ENCODE data around the gene KIRREL3. TPM values are rescaled to one million over a fixed set of nuclear protein-coding genes. Genes with fewer than 3 reads are reported as not detected.

KIRREL3 gene
- total and polyA plus RNA-seq, 9 of the 15 experiments (the other 6 are each of a cell fraction or from before 2014, with no cell fraction given), result 0.04 to 0.10 TPM; not detected in 7

GRCh38 chr11:126596474-126596873 is 404.1 kb downstream of the KIRREL3 start:
- H3K9me3 ChIP-seq (replicated peaks; ENCODE audit: control insufficient read depth, insufficient read depth, low read depth, low read length), result no peaks in the 10 kb centered on the region
- POLR2A ChIA-PET, result no interaction called here
- no peak for DNase-seq (ENCODE audit: extremely low read depth in 1 of 4, low spot score in 3 of 4)

DNA sequence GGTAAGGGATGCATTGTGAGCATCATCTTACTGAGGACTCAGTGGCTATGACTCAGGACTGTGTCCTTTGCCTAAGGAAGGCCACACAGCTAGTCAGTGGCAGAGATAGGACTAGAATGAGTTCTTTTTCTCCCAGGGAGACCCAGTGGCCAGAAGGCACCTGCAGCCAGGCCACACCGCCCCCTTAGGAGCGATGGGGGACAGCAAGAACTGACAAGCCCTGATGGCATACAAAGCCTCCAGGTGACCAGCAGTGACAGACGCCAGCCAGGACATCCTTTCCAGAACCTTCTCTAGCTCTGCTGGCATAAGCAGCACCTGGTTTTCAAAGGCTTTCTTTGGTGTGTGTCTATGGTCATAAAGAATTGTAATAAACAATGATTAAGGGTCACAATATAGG is 405.0 kb downstream of the KIRREL3 start:
- intact Hi-C loops (cut with micrococcal nuclease) (no loop called here), in situ Hi-C loops (cut with MboI) (no loop called here)
- DNase-seq (ENCODE audit: extremely low read depth in 1 of 4, low spot score in 3 of 4) (no peak), ATAC-seq (peak; percentile 62; the same call in 2 of the 3 replicates), FAIRE-seq (no peak)
- 2% methylated on average over 3 of the region's 3 CpGs for WGBS (ENCODE audit: insufficient coverage, low coverage, missing lambda C conversion rate)
- H3K36me3 ChIP-seq (ENCODE audit: control insufficient read depth, insufficient read depth, low read length), result no peaks in the 10 kb centered on the region
- no peak overlapping the region for H3K27ac ChIP-seq (ENCODE audit: extremely low read depth, low read depth, low read length)
- no peaks in the 10 kb centered on the region; the same call in 1 of the 2 replicates for H4K20me1 ChIP-seq (replicated peaks; ENCODE audit: control insufficient read depth, insufficient read depth, low read length)
- no peak overlapping the region for H3K4me2 ChIP-seq (ENCODE audit: insufficient read depth, low read length)
- no peak overlapping the region for H2AFZ ChIP-seq (ENCODE audit: low read depth, low read length)
- no peak overlapping the region for H3K9ac ChIP-seq (ENCODE audit: insufficient read depth in 1 of 2, low read depth in 2 of 2, low read length in 2 of 2)
- H3K9me3 ChIP-seq (replicated peaks; ENCODE audit: control insufficient read depth, insufficient read depth, low read depth, low read length), result no peaks in the 10 kb centered on the region
- no TSS peak for BruUV-seq (replicated peaks)
- TF ChIP-seq CTCF (IDR thresholded peaks at IDR 0.05 in 2 of 3, conservative IDR thresholded peaks at IDR 0.05 in 1 of 3; ENCODE audit: insufficient read depth in 2 of 3, low read depth in 1 of 3, low read length in 3 of 3), result peak; percentile 12 to 20 (median 19); a peak in 2 of 6 replicates
- TF ChIP-seq NCOA4 (IDR thresholded peaks at IDR 0.05; ENCODE audit: partially characterized antibody), result no peak
- TF ChIP-seq ZNF239 (CRISPR knock-in tag; IDR thresholded peaks at IDR 0.05), result no peak
- no peaks in the 10 kb centered on the region for H3K4me1 ChIP-seq (replicated peaks in 1 of 2; ENCODE audit: control insufficient read depth in 2 of 2, insufficient read depth in 2 of 2, low read length in 2 of 2)
- H3K4me3 ChIP-seq, result no peak overlapping the region
- peaks cover 2 to 25% of the 10 kb centered on the region in 2 experiments; a peak in 4 of 5 replicates for H3K27me3 ChIP-seq (ENCODE audit: control insufficient read depth in 2 of 2, insufficient read depth in 2 of 2, low read length in 2 of 2)
- POLR2A ChIA-PET, result no interaction called here
- CTCF ChIA-PET (ENCODE audit: low intra/inter-chr PET ratio), result no interaction called here
- H3K9me1 ChIP-seq (ENCODE audit: control insufficient read depth, insufficient read depth, low read length), result no peaks in the 10 kb centered on the region
- H3K79me2 ChIP-seq (ENCODE audit: control insufficient read depth, insufficient read depth, low read length), result no peaks in the 10 kb centered on the region

More at GRCh38 chr11:126596474-126596873, 404.1 kb downstream of the KIRREL3 start:
- Histone ChIP-seq H3K9ac (ENCODE audit: insufficient read depth in 1 of 2, low read depth in 2 of 2, low read length in 2 of 2) (no peak overlapping the region), H3K4me3 (no peak overlapping the region), H3K4me1 (replicated peaks in 1 of 2; ENCODE audit: control insufficient read depth in 2 of 2, insufficient read depth in 2 of 2, low read length in 2 of 2) (no peaks in the 10 kb centered on the region), H3K27me3 (ENCODE audit: control insufficient read depth in 2 of 2, insufficient read depth in 2 of 2, low read length in 2 of 2) (peaks cover 2 to 19% of the 10 kb centered on the region in 2 experiments; a peak in 4 of 5 replicates), H3K27ac (ENCODE audit: extremely low read depth, low read depth, low read length) (no peak overlapping the region), H3K9me1 (ENCODE audit: control insufficient read depth, insufficient read depth, low read length) (no peaks in the 10 kb centered on the region), H3K79me2 (ENCODE audit: control insufficient read depth, insufficient read depth, low read length) (no peaks in the 10 kb centered on the region), H3K4me2 (ENCODE audit: insufficient read depth, low read length) (no peak overlapping the region), H3K36me3 (ENCODE audit: control insufficient read depth, insufficient read depth, low read length) (no peaks in the 10 kb centered on the region), H4K20me1 (replicated peaks; ENCODE audit: control insufficient read depth, insufficient read depth, low read length) (no peaks in the 10 kb centered on the region; the same call in 1 of the 2 replicates), H2AFZ (ENCODE audit: low read depth, low read length) (no peak overlapping the region)
- WGBS (ENCODE audit: insufficient coverage, low coverage, missing lambda C conversion rate), result 0% methylated on average over 3 of the region's 3 CpGs
- no TSS peak for BruUV-seq (replicated peaks)
- TF ChIP-seq RBM25 (IDR thresholded peaks at IDR 0.05; ENCODE audit: low read depth, low read length, severe bottlenecking), result no peak
- no peak for TF ChIP-seq ZNF431 (CRISPR knock-in tag; IDR thresholded peaks at IDR 0.05)
- TF ChIP-seq GTF2A2 (tag; IDR thresholded peaks at IDR 0.05), result no peak
- TF ChIP-seq BMI1 (IDR thresholded peaks at IDR 0.05; ENCODE audit: low read length), result no peak
- TF ChIP-seq JUND (IDR thresholded peaks at IDR 0.05; ENCODE audit: borderline replicate concordance, low read depth, low read length), result no peak
- no peak for TF ChIP-seq JUND (tag; IDR thresholded peaks at IDR 0.05; ENCODE audit: borderline replicate concordance, low read depth, low read length)
- in situ Hi-C loops (cut with MboI), result no loop called here
- FAIRE-seq (no peak), ATAC-seq (no peak)
- intact Hi-C loops (cut with micrococcal nuclease), result no loop called here
- CTCF ChIA-PET (ENCODE audit: low intra/inter-chr PET ratio), result interaction anchor here (0.6 kb wide), 1 partner anchor 164 kb away, joined by 3 read pairs; no protein-coding TSS in a partner anchor

Measured in K562 (cell line).